Lower leg skin (tissue), 3 donors: Measurements from ENCODE around the gene LDB3.

Experiments used
- POLR2A ChIP-seq, 2 donors: fragments of 450-650 bp; IDR thresholded peaks; one replicate each; pipeline ENCODE4 v1.6.1; 2016 to 2017; ENCODE audit warnings: antibody characterized with exemption in 2 of 2, mild to moderate bottlenecking in 1 of 2, moderate library complexity in 1 of 2
- TF ChIP-seq, protein P1 (sequence below), 3 donors: fragments of 450-650 bp; IDR thresholded peaks; one replicate each; pipeline ENCODE4 v1.5.1; 2016; ENCODE audit warnings: antibody characterized with exemption in 3 of 3, mild to moderate bottlenecking in 3 of 3, moderate library complexity in 2 of 3

- no peak for TF ChIP-seq POLR2A (IDR thresholded peaks at IDR 0.05)
- TF ChIP-seq, protein P1, sequence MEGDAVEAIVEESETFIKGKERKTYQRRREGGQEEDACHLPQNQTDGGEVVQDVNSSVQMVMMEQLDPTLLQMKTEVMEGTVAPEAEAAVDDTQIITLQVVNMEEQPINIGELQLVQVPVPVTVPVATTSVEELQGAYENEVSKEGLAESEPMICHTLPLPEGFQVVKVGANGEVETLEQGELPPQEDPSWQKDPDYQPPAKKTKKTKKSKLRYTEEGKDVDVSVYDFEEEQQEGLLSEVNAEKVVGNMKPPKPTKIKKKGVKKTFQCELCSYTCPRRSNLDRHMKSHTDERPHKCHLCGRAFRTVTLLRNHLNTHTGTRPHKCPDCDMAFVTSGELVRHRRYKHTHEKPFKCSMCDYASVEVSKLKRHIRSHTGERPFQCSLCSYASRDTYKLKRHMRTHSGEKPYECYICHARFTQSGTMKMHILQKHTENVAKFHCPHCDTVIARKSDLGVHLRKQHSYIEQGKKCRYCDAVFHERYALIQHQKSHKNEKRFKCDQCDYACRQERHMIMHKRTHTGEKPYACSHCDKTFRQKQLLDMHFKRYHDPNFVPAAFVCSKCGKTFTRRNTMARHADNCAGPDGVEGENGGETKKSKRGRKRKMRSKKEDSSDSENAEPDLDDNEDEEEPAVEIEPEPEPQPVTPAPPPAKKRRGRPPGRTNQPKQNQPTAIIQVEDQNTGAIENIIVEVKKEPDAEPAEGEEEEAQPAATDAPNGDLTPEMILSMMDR (IDR thresholded peaks at IDR 0.05): no peak
Observed at GRCh38 chr10:86651021-86651471, 17.3 kb upstream of the LDB3 start.
